ENCODE results near the gene PAGE2.

DNA sequence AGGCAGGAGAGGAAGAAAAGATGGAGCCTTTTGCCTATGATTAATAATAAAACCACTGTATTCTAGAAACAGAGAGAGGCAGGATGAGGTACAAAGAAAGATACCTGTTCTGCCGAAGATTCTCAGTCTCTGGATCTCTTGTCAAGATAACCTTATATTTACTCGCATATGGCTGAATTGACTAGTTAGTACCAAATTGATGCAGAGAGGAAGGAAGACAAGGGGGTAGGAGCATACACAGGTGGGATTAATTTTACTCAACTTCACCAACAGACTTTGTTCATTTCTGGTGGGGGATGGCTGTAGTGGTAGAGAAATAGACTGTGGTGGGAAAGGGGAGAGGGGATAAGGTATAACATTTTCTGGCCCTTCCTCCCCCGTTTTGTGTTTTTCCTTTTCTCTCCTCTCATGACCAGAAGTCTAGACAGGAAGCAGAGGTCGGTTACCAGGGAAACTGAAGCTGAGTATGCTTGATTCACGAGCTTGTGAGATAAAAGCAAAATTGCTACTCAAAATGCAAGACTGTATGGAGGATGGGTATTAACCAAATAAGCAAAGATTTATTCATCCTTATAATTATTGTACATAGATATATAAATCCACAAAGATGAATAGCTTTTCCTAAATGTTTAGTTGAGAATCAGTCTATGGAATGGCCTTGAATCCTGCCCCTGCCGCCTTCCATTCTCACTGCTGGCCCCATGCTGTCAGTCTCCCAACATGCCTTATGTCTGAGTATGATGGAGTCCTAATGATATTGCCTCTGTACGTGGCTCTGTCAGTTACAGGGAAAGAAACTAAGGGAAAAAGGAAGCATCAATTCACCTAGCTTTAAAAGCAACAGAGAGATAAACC is 31.8 kb upstream of the PAGE2 start:
- TF ChIP-seq EGR1 (IDR thresholded peaks at IDR 0.05; ENCODE audit: low read depth), result no peak
- TF ChIP-seq, protein P1, sequence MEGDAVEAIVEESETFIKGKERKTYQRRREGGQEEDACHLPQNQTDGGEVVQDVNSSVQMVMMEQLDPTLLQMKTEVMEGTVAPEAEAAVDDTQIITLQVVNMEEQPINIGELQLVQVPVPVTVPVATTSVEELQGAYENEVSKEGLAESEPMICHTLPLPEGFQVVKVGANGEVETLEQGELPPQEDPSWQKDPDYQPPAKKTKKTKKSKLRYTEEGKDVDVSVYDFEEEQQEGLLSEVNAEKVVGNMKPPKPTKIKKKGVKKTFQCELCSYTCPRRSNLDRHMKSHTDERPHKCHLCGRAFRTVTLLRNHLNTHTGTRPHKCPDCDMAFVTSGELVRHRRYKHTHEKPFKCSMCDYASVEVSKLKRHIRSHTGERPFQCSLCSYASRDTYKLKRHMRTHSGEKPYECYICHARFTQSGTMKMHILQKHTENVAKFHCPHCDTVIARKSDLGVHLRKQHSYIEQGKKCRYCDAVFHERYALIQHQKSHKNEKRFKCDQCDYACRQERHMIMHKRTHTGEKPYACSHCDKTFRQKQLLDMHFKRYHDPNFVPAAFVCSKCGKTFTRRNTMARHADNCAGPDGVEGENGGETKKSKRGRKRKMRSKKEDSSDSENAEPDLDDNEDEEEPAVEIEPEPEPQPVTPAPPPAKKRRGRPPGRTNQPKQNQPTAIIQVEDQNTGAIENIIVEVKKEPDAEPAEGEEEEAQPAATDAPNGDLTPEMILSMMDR (IDR thresholded peaks at IDR 0.05 in 2 of 3, conservative IDR thresholded peaks at IDR 0.05 in 1 of 3; ENCODE audit: borderline replicate concordance in 1 of 3, insufficient read depth in 1 of 3, low read depth in 2 of 3, low read length in 2 of 3), result no peak
- no peak for TF ChIP-seq POLR2A (IDR thresholded peaks at IDR 0.05; ENCODE audit: borderline replicate concordance, extremely low read depth, insufficient read depth, insufficient read length)
- no peak for TF ChIP-seq SP1 (IDR thresholded peaks at IDR 0.05; ENCODE audit: low read depth)
- TF ChIP-seq TCF7L2 (IDR thresholded peaks at IDR 0.05; ENCODE audit: borderline replicate concordance, extremely low read depth, insufficient read depth, insufficient read length), result no peak
- no peak for TF ChIP-seq EZH2 (IDR thresholded peaks at IDR 0.05)
- no peak for TF ChIP-seq RAD21 (IDR thresholded peaks at IDR 0.05; ENCODE audit: low read depth)
- no peak for TF ChIP-seq EZH2phosphoT487 (IDR thresholded peaks at IDR 0.05; ENCODE audit: borderline replicate concordance)
- TF ChIP-seq, protein P2, sequence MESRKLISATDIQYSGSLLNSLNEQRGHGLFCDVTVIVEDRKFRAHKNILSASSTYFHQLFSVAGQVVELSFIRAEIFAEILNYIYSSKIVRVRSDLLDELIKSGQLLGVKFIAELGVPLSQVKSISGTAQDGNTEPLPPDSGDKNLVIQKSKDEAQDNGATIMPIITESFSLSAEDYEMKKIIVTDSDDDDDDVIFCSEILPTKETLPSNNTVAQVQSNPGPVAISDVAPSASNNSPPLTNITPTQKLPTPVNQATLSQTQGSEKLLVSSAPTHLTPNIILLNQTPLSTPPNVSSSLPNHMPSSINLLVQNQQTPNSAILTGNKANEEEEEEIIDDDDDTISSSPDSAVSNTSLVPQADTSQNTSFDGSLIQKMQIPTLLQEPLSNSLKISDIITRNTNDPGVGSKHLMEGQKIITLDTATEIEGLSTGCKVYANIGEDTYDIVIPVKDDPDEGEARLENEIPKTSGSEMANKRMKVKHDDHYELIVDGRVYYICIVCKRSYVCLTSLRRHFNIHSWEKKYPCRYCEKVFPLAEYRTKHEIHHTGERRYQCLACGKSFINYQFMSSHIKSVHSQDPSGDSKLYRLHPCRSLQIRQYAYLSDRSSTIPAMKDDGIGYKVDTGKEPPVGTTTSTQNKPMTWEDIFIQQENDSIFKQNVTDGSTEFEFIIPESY (IDR thresholded peaks at IDR 0.05; ENCODE audit: extremely low read depth, insufficient replicate concordance, low read length), result no peak
- TF ChIP-seq, protein P3, sequence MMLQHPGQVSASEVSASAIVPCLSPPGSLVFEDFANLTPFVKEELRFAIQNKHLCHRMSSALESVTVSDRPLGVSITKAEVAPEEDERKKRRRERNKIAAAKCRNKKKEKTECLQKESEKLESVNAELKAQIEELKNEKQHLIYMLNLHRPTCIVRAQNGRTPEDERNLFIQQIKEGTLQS (IDR thresholded peaks at IDR 0.05), result no peak
- no peak for TF ChIP-seq POLR2AphosphoS5 (IDR thresholded peaks at IDR 0.05; ENCODE audit: low read depth, low read length)
